Tibial nerve (tissue), 4 donors: ENCODE measurements around the gene IL1A.

Experiments used
- EP300 ChIP-seq, 2 donors: sonication (generic); formaldehyde crosslinking; IDR thresholded peaks; one replicate each; pipeline ENCODE4 v1.6.1; 2017; ENCODE audit warnings: antibody characterized with exemption in 2 of 2, mild to moderate bottlenecking in 1 of 2
- POLR2A ChIP-seq, 2 donors: fragments of 450-650 bp; IDR thresholded peaks; one replicate each; pipeline ENCODE4 v1.6.1; 2017; ENCODE audit warnings: antibody characterized with exemption in 2 of 2, mild to moderate bottlenecking in 2 of 2, moderate library complexity in 2 of 2
- TF ChIP-seq, protein P1 (sequence below), 5 experiments: fragments of 200-600 bp in 3 of 5; fragments of 450-650 bp in 2 of 5; sonication (generic) in 3 of 5; IDR thresholded peaks; one replicate each; pipeline ENCODE4 v1.5.1; 2016 to 2019; ENCODE audit warnings: antibody characterized with exemption in 5 of 5, mild to moderate bottlenecking in 3 of 5, moderate library complexity in 2 of 5

DNA sequence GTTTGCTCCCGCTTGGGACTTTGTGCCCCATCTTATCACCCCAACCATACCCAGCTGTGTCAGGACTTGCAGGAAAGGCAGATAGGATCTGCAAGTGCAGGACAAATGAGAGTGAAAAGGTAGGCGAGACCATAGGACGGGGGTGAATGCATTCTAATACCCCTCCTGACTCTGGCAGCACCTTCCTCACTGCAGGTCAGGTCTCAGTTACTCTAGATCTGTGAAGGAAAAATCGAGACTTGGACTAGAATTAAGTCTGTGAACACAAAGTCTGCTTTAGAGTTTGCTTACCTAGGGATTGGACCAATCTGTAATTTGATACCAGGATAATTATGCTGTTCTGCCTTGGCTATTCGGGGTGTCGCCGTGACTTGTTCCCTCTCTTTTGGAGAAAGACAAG, 43.8 kb downstream of the IL1A start:
- TF ChIP-seq, protein P1, sequence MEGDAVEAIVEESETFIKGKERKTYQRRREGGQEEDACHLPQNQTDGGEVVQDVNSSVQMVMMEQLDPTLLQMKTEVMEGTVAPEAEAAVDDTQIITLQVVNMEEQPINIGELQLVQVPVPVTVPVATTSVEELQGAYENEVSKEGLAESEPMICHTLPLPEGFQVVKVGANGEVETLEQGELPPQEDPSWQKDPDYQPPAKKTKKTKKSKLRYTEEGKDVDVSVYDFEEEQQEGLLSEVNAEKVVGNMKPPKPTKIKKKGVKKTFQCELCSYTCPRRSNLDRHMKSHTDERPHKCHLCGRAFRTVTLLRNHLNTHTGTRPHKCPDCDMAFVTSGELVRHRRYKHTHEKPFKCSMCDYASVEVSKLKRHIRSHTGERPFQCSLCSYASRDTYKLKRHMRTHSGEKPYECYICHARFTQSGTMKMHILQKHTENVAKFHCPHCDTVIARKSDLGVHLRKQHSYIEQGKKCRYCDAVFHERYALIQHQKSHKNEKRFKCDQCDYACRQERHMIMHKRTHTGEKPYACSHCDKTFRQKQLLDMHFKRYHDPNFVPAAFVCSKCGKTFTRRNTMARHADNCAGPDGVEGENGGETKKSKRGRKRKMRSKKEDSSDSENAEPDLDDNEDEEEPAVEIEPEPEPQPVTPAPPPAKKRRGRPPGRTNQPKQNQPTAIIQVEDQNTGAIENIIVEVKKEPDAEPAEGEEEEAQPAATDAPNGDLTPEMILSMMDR (IDR thresholded peaks at IDR 0.05): no peak
- TF ChIP-seq POLR2A (IDR thresholded peaks at IDR 0.05) (no peak), EP300 (IDR thresholded peaks at IDR 0.05) (no peak)
